H1 (cell line): ENCODE results near the gene STK11IP. TPM values are rescaled to one million over a fixed set of nuclear protein-coding genes. Genes with fewer than 3 reads are reported as not detected.

Experiments used
- CTCF ChIA-PET: fragments of 300-600 bp; sonication (Branson Sonifier 250); formaldehyde crosslinking; loops from one replicate; lab custom pipeline; 2021; ENCODE audit not compliant: partially characterized antibody; lab: Charles Lee
- POLR2A ChIA-PET: fragments of 300-600 bp; sonication (Branson Sonifier 250); formaldehyde crosslinking; loops from one replicate; lab custom pipeline; 2021; ENCODE audit warnings: inconsistent platforms; ENCODE audit not compliant: partially characterized antibody; lab: Charles Lee
- DNase-seq, 2 experiments: peaks; one replicate each; pipeline versions ENCODE4 v3.0.0 to v3.0.0-alpha.2; 2010 to 2022; ENCODE audit warnings: low spot score in 2 of 2, low read depth in 1 of 2, mixed read lengths in 1 of 2
- FAIRE-seq: peaks from 2 replicates; lab custom pipeline; 2011; peaks lifted over from hg19 to GRCh38; lab: Jason Lieb, UNC
- H2AFZ ChIP-seq: 2 replicates; pipeline ENCODE4 v1.8.1; 2012; ENCODE audit warnings: low read length, inconsistent platforms
- H2AK5ac ChIP-seq: 2 replicates; pipeline ENCODE4 v1.6.1; 2013; ENCODE audit warnings: low read depth, low read length
- H2BK120ac ChIP-seq: replicated peaks from 2 replicates; pipeline ENCODE3; 2013; ENCODE audit warnings: low read depth, low read length, inconsistent platforms
- H2BK12ac ChIP-seq: 2 replicates; pipeline ENCODE4 v1.6.1; 2013; ENCODE audit warnings: low read depth, low read length
- H2BK15ac ChIP-seq: 2 replicates; pipeline ENCODE4 v1.6.1; 2013; ENCODE audit warnings: low read length
- H2BK20ac ChIP-seq: 2 replicates; pipeline ENCODE4 v1.6.1; 2013; ENCODE audit warnings: low read length
- H2BK5ac ChIP-seq: 2 replicates; pipeline ENCODE4 v1.6.1; 2013; ENCODE audit warnings: low read depth, low read length
- H3K14ac ChIP-seq: 2 replicates; pipeline ENCODE4 v1.6.1; 2013; ENCODE audit warnings: inconsistent platforms; ENCODE audit not compliant: insufficient read length
- H3K18ac ChIP-seq: 2 replicates; pipeline ENCODE4 v1.6.1; 2013; ENCODE audit warnings: low read length; ENCODE audit errors: extremely low read depth
- H3K23ac ChIP-seq: 2 replicates; pipeline ENCODE4 v1.6.1; 2013; ENCODE audit warnings: inconsistent platforms; ENCODE audit not compliant: insufficient read length
- H3K23me2 ChIP-seq: 2 replicates; pipeline ENCODE4 v1.6.1; 2013; ENCODE audit warnings: low read depth, low read length
- H3K27ac ChIP-seq: 2 replicates; pipeline ENCODE4 v1.6.1; 2011; ENCODE audit warnings: low read depth, low read length, inconsistent platforms
- H3K27me3 ChIP-seq, 4 experiments: replicated peaks in 1 of 4; 1 replicate in 1 of 4; 2 replicates in 3 of 4; pipeline versions ENCODE4 v1.6.1 to v1.8.1; 2011 to 2013; ENCODE audit warnings: low read length in 3 of 4, mild to moderate bottlenecking in 3 of 4, inconsistent platforms in 2 of 4, mixed read lengths in 2 of 4, moderate library complexity in 1 of 4; ENCODE audit not compliant: control insufficient read depth in 3 of 4, insufficient read depth in 3 of 4; ENCODE audit errors: extremely low read depth in 1 of 4
- H3K36me3 ChIP-seq, 4 experiments: 2 replicates each; pipeline versions ENCODE4 v1.6.1 to v1.8.1; 2011 to 2013; ENCODE audit warnings: mild to moderate bottlenecking in 4 of 4, low read length in 3 of 4, moderate library complexity in 2 of 4, control low read depth in 1 of 4, inconsistent platforms in 1 of 4; ENCODE audit not compliant: insufficient read depth in 4 of 4, control insufficient read depth in 2 of 4
- H3K4ac ChIP-seq: replicated peaks from 2 replicates; pipeline ENCODE3; 2013; ENCODE audit warnings: low read length, low read depth, mixed read lengths, inconsistent platforms; ENCODE audit not compliant: insufficient read length
- H3K4me1 ChIP-seq, 4 experiments: replicated peaks in 1 of 4; 1 replicate in 1 of 4; 2 replicates in 3 of 4; pipeline versions ENCODE4 v1.6.1 to v1.8.1; 2011 to 2013; ENCODE audit warnings: low read length in 3 of 4, inconsistent platforms in 2 of 4, mixed read lengths in 1 of 4; ENCODE audit not compliant: insufficient read depth in 4 of 4, control insufficient read depth in 3 of 4
- H3K4me2 ChIP-seq, 2 experiments: 2 replicates each; pipeline versions ENCODE4 v1.6.1 to v1.8.1; 2011 to 2013; ENCODE audit warnings: low read depth in 2 of 2, low read length in 2 of 2, control low read depth in 1 of 2, inconsistent platforms in 1 of 2, mild to moderate bottlenecking in 1 of 2; ENCODE audit not compliant: insufficient read depth in 1 of 2
- H3K4me3 ChIP-seq, 4 experiments: fragments of 200-600, 300-600 bp in 1 of 4; sonication (generic), shearing (Covaris generic), sonication (Bioruptor Twin) in 1 of 4; 2 replicates each; pipeline versions ENCODE4 v1.5.1 to v1.8.1; 2011 to 2016; ENCODE audit warnings: low read length in 4 of 4, low read depth in 3 of 4, control low read depth in 2 of 4, inconsistent platforms in 2 of 4, mild to moderate bottlenecking in 2 of 4, mixed read lengths in 1 of 4, moderate library complexity in 1 of 4; ENCODE audit not compliant: insufficient read depth in 2 of 4; ENCODE audit errors: extremely low read depth in 1 of 4
- H3K56ac ChIP-seq: replicated peaks from 2 replicates; pipeline ENCODE3; 2013; ENCODE audit warnings: low read depth, mild to moderate bottlenecking, mixed read lengths, low read length, inconsistent platforms; ENCODE audit not compliant: insufficient read length
- H3K79me1 ChIP-seq: 2 replicates; pipeline ENCODE4 v1.6.1; 2013; ENCODE audit warnings: low read depth, low read length, control low read depth
- H3K79me2 ChIP-seq, 2 experiments: 2 replicates each; pipeline versions ENCODE4 v1.6.1 to v1.8.1; 2012 to 2013; ENCODE audit warnings: low read length in 2 of 2, mild to moderate bottlenecking in 2 of 2, inconsistent platforms in 1 of 2; ENCODE audit not compliant: insufficient read depth in 2 of 2, control insufficient read depth in 1 of 2
- H3K9ac ChIP-seq, 4 experiments: replicated peaks in 1 of 4; 1 replicate in 1 of 4; 2 replicates in 3 of 4; pipeline versions ENCODE4 v1.6.1 to v1.8.1; 2011 to 2013; ENCODE audit warnings: low read depth in 3 of 4, low read length in 3 of 4, control low read depth in 2 of 4, mild to moderate bottlenecking in 2 of 4, moderate library complexity in 2 of 4, inconsistent platforms in 1 of 4; ENCODE audit errors: extremely low read depth in 1 of 4
- H3K9me3 ChIP-seq, 2 experiments: 2 replicates each; pipeline versions ENCODE4 v1.6.1 to v1.8.1; 2012 to 2013; ENCODE audit warnings: mild to moderate bottlenecking in 2 of 2, moderate library complexity in 2 of 2, control low read depth in 1 of 2, inconsistent platforms in 1 of 2, low read depth in 1 of 2, low read length in 1 of 2, mixed read lengths in 1 of 2; ENCODE audit not compliant: insufficient read depth in 2 of 2
- H4K20me1 ChIP-seq, 2 experiments: replicated peaks in 1 of 2; 2 replicates each; pipeline versions ENCODE3 to v1.8.1; 2011 to 2013; ENCODE audit warnings: inconsistent platforms in 2 of 2, low read length in 2 of 2, mild to moderate bottlenecking in 1 of 2; ENCODE audit not compliant: insufficient read depth in 2 of 2, control insufficient read depth in 1 of 2
- H4K5ac ChIP-seq: 2 replicates; pipeline ENCODE4 v1.6.1; 2013; ENCODE audit warnings: low read length, low read depth, mixed read lengths, inconsistent platforms; ENCODE audit not compliant: insufficient read length
- H4K8ac ChIP-seq: 2 replicates; pipeline ENCODE4 v1.8.0; 2013; ENCODE audit warnings: mild to moderate bottlenecking, moderate library complexity, low read length, inconsistent platforms; ENCODE audit not compliant: insufficient read depth; ENCODE audit errors: extremely low read depth
- H4K91ac ChIP-seq: replicated peaks from 2 replicates; pipeline ENCODE3; 2013; ENCODE audit warnings: low read length, mixed read lengths, inconsistent platforms; ENCODE audit not compliant: insufficient read length
- CEBPB ChIP-seq: IDR thresholded peaks from 2 replicates; pipeline ENCODE4 v1.6.1; 2012; ENCODE audit warnings: low read depth, low read length
- CTCF ChIP-seq, 3 experiments: IDR thresholded peaks; 1 replicate in 2 of 3; 2 replicates in 1 of 3; pipeline versions ENCODE4 v1.5.1 to v1.6.1; 2011; ENCODE audit warnings: low read length in 3 of 3, mild to moderate bottlenecking in 3 of 3, inconsistent platforms in 2 of 3, low read depth in 1 of 3, moderate library complexity in 1 of 3; ENCODE audit not compliant: insufficient read depth in 1 of 3; ENCODE audit errors: control extremely low read depth in 1 of 3
- HDAC6 ChIP-seq: IDR thresholded peaks from one replicate; pipeline ENCODE4 v1.7.1; 2012; ENCODE audit warnings: low read depth, mild to moderate bottlenecking, inconsistent platforms, low read length, moderate library complexity
- RAD21 ChIP-seq, 2 experiments: IDR thresholded peaks in 1 of 2; conservative IDR thresholded peaks in 1 of 2; 2 replicates each; pipeline ENCODE4 v1.6.1; 2011; ENCODE audit warnings: low read depth in 2 of 2, low read length in 2 of 2, improper control_type of control experiment in 1 of 2, inconsistent platforms in 1 of 2, mild to moderate bottlenecking in 1 of 2, moderate library complexity in 1 of 2
- RFX5 ChIP-seq: IDR thresholded peaks from 2 replicates; pipeline ENCODE4 v1.6.1; 2011; ENCODE audit warnings: low read depth, low read length, improper control_type of control experiment, borderline replicate concordance
- WGBS, 2 experiments: shearing (Covaris generic) in 1 of 2; methylation state at CpG; one replicate each; pipeline versions ENCODE4 v1.1.6 to v1.1.7; 2013 to 2015; ENCODE audit warnings: low lambda C conversion rate in 2 of 2, mixed read lengths in 2 of 2, inconsistent platforms in 1 of 2, low coverage in 1 of 2, missing lambda C conversion rate in 1 of 2; ENCODE audit not compliant: insufficient replicate concordance in 2 of 2, insufficient coverage in 1 of 2, insufficient read length in 1 of 2; ENCODE audit errors: extremely low coverage in 1 of 2, missing lambda C conversion rate in 1 of 2; 5-methylcytosine and 5-hydroxymethylcytosine counted together
- polyA plus RNA-seq, 7 experiments: library from polyadenylated mRNA; depleted of rRNA in 3 of 7; stranded (reverse) in 5 of 7; unstranded in 2 of 7; fragments of >200 nt in 5 of 7; fragments of 200-250 nt in 2 of 7; gene quantifications; 1 replicate in 5 of 7; 2 replicates in 1 of 7; 4 replicates in 1 of 7; pipeline versions ENCODE4 v1.2.1 to v1.2.3, GENCODE V29; 2011 to 2013; ENCODE audit warnings: missing spikeins in 2 of 7, mixed read lengths in 2 of 7
- total RNA-seq: library from RNA; stranded (reverse); fragmentation: NEBNext Ultra II Directional; extraction: Animal tissue kit (Norgen Biotek cat#: 25700); gene quantifications from 2 replicates; pipeline ENCODE4 v1.2.1, GENCODE V29; 2021

The STK11IP gene
- total and polyA plus RNA-seq, 2 of the 8 experiments (the other 6 are each of a cell fraction or from before 2014, with no cell fraction given): 18.5 to 29.6 TPM

- CTCF ChIA-PET: interaction anchor here (0.6 to 22.0 kb wide), 27 partner anchors 10 to 179 kb away, joined by 3 to 356 read pairs (median 3); partner anchors contain the start of gene SLC4A3
- Histone ChIP-seq H2AFZ (no peak overlapping the region), H2BK120ac (no peak overlapping the region), H3K79me2 (no peaks in the 10 kb centered on the region), H3K79me1 (no peaks in the 10 kb centered on the region), H2BK5ac (no peak overlapping the region), H2BK12ac (no peak overlapping the region), H3K9ac (no peak overlapping the region), H4K20me1 (peaks cover 0 to 4% of the 10 kb centered on the region in 2 experiments), H3K4me2 (no peak overlapping the region), H4K5ac (no peak overlapping the region), H3K36me3 (no peaks in the 10 kb centered on the region), H3K14ac (no peak overlapping the region), H3K18ac (no peak overlapping the region), H3K23ac (no peak overlapping the region), H4K8ac (peak overlapping the region; percentile 65; the same call in 1 of the 2 replicates), H3K27ac (no peak overlapping the region), H3K56ac (no peak overlapping the region), H3K4me1 (no peaks in the 10 kb centered on the region; a peak in 2 of 7 replicates), H3K23me2 (peaks cover 4% of the 10 kb centered on the region; the same call in 1 of the 2 replicates), H4K91ac (no peak overlapping the region), H3K27me3 (peaks cover 0 to 6% (median 3%) of the 10 kb centered on the region in 4 experiments; a peak in 5 of 7 replicates), H2AK5ac (no peak overlapping the region), H3K4ac (no peak overlapping the region), H2BK20ac (no peak overlapping the region), H3K4me3 (no peak overlapping the region), H2BK15ac (no peak overlapping the region), H3K9me3 (no peaks in the 10 kb centered on the region)
- DNase-seq (no peak), FAIRE-seq (no peak)
- 89% methylated on average over 17 of the region's 17 CpGs; no CpG with 5 or more reads in 1 of the 2 experiments for WGBS, 2 experiments
- TF ChIP-seq CEBPB (0 out of 2 replicates have a peak, but pooled peaks have one; percentile 5), CTCF (IDR thresholded peaks at IDR 0.05; ENCODE audit: control extremely low read depth in 1 of 3, insufficient read depth in 1 of 3, low read depth in 1 of 3, low read length in 3 of 3) (peak in 2 of 3 experiments; percentile 65; a peak in 3 of 4 replicates), RAD21 (IDR thresholded peaks at IDR 0.05 in 1 of 2, conservative IDR thresholded peaks at IDR 0.05 in 1 of 2; ENCODE audit: low read depth in 2 of 2, low read length in 2 of 2) (peak; percentile 53 to 71), RFX5 (no peak), HDAC6 (no peak)
- POLR2A ChIA-PET: interaction anchor here (0.9 to 1.5 kb wide), 4 partner anchors 8 to 101 kb away, joined by 3 to 5 read pairs (median 4); no protein-coding TSS in a partner anchor
Measured at GRCh38 chr2:219638217-219638947, 40.7 kb downstream of the STK11IP start.
